NK-92 (cell line): ENCODE results near the gene ANKRD44.

Experiments
- DNase-seq: peaks from one replicate; lab custom pipeline; 2025; ENCODE audit not compliant: unreplicated experiment; lab: John Stamatoyannopoulos, UW

Gene ANKRD44

DNA sequence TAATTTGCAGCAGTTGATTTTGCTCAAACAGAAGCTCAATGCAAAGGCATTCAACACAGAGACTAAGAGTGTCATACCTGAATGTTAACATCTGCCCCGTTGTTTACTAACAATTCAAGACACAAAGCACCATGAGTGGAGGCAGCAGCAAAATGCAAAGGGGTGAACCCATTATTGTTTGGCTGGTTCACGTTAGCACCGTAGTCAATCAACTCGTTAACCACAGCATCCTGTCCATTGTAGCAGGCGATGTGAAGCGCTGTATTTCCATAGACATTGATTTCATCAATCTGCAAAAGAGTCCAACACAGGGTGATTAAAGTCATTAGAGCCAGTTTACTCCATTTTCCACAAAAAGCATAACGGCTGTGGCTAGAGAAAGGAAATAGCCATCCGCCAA, 189.3 kb downstream of the ANKRD44 start:
- DNase-seq = no peak

GRCh38 chr2:197116306-197116879, 194.2 kb downstream of the ANKRD44 start:
- DNase-seq = no peak

GRCh38 chr2:197115325-197115724, 195.3 kb downstream of the ANKRD44 start:
- DNase-seq = no peak

GRCh38 chr2:197113275-197113711, 197.3 kb downstream of the ANKRD44 start:
- no peak for DNase-seq

DNA sequence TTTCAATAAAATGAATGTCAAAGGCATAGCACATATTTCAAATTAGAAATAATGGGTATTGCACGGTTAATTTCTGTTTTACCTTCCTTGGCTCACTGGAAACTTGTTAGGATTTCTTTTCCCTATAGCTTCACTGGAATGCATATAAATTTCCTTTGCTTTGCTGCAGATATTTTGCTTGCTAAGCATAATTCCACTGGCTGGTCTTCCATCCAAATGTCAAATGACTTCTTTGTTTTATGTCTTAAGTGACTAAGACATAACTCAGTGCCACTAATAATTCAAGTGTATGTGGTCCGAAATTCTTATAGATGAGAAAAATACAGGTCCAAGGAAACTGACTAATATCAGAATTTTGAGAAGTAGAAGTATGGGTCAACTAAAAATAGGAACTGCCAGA, 201.3 kb downstream of the ANKRD44 start:
- no peak for DNase-seq

DNA sequence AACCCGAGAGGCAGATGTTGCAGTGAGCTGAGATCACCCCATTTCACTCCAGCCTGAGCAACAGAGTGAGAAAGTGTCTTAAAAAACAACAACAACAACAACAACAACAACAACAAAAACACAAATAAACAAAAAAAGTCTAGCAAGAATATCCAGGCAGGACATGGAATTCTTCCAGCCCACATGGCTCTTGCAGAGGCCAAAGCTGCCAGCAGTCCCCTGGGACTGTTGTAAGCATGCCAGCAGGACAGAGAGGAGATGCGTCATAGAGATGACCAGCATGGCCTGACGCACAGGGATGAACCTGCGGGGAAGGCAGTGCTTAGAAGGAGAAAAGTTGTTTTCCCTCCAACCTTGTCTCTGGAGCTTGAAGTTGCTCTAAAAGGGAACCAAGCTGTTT, 201.8 kb downstream of the ANKRD44 start:
- DNase-seq = no peak

DNA sequence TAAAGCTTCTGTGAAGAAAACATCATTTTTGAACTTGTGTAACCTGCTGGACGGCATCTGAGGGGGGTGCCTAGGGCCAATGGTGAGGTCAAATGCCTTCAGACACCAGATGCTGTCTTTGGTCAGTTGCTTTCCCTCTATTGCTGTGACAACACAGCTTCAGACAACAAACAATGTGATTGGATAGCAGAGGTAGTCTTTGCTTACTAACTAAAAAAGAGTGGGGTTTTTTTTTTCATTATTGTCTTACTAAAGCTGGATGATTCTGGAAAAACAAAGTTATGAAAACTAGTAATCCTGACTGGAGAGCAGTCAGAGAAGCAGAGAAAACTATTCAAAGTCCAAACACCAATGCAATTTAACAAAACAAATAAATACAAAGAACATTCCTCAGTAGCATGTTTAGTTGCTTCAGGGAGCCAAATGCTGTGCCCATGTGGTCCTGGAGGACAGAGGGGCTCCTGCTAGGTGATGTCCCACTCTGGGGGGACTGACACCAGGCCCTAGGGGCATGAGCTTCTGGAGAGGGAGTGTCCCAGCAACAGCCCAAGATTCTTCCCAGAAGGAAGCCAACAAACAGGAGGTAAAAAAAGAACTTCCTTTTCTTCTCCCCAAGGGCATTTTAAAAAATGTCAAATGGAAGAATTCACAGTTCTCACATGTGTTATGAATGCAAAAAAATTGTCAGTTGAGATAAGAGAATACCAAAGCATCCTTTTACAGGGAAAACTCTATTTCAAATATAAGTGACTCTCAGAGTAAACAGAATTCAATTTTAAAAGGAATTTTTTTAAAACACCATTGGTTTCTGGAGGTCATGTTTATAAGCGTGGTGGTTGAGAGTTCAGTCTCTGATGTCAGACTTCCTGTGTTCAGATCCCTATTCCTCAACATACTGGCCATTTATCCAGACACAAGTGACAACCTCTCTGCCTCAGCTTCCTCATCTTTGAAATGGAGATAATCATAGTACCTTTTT, 203.0 kb downstream of the ANKRD44 start:
- DNase-seq = no peak

GRCh38 chr2:197103363-197103762, 207.2 kb downstream of the ANKRD44 start:
- DNase-seq = no peak

GRCh38 chr2:197102231-197102630, 208.3 kb downstream of the ANKRD44 start:
- no peak for DNase-seq

DNA sequence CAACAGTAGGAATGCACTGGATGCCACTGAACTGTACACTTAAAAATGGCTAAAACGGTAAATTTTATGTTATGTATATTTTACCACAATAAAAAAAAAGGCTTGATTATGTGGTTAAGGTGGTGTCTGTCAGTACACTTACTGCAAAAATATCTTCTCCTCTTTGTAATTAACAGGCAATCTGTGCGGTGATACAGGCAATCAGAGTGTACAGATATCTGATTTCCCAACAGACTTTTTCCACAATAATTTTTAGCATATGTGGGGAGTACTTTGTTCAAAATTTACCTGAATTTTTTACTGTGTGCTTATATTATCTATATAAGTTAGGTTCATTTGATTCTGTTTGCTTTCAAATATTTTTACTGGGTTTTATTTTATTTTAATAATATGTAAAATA, 209.1 kb downstream of the ANKRD44 start:
- no peak for DNase-seq

DNA sequence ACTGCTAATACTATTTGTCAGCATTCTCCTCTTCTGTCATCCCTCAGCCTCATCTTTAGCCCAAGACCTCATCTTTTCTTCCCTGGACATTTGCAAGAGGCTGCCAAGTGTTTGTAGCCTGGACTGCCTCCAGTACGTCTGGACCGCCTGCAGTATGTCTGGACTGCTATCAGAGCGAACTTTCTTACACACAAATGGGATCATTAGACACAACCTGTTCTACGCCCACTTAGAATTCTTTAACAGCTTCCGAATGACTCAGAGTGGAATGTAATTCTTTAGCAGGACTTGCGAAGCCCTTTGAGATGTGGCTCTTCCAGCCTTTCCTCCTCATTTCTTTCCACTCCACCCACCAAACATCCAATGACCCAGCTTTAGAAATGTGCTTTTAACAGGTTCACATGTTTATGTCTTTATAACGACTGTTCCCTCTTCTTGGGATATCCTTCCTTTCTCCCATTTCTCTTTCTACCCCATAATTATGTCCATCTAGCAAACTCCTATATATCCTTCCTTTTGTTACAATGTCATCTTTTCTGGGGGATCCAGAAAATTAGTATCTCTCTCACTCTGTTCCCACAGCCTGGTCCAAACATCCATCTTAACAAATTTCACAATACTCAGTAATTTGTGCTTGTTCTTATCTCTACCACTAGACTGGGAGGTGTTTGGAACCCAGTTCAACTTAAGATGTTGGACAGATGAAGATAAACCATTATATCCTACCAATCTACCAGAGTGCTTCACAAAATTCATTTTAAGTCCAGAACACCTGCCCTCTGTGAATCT, 212.8 kb downstream of the ANKRD44 start:
- DNase-seq = no peak

DNA sequence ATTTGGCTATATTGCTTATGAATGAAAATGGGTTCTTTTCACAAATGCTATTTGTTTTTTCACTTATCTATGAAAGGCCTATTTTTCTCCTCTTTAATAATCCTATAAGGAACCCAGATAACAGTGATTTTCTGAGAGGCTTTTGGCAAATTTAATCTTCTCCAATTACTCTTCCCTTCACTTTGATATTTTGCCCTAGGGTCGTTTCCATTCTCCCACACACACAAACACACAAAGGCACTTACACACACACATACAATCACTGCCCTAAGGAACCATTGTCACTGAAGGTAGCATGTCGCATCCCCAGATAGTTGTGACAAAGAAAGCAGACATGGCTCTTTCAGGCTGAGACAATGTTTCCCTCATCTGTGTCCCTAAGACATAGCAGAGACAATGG, 213.9 kb downstream of the ANKRD44 start:
- no peak for DNase-seq

GRCh38 chr2:197092431-197092830, 218.1 kb downstream of the ANKRD44 start:
- DNase-seq = no peak

DNA sequence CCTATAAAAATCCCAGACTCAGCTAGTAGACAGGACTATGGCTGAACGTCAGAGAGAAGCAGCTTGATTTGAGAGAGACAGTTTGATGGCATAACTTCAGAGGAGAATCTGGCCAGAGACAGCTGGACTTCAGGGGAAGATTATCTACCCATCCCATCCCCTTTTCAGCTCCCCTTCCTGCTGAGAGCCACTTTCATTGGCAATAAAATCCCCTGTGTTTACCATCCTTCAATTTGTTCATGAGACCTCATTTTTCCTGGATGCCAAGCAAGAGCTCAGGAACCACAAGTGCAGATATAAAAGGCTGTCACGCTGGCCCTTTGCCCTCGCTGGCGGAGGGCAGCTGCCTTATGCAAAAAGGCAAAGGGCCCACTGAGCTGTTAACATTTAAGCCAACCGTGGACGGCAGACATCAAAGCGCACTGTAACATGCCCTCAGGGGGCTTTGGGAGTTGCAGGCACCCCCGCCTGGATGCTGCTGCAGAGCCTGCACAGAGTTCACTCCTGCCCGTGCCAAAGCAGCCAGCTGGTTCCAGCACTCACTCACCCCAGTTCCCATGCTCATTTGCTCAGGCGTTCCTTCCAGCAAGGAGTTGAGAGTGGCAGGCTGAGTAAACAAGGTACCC, 219.7 kb downstream of the ANKRD44 start:
- DNase-seq = no peak

DNA sequence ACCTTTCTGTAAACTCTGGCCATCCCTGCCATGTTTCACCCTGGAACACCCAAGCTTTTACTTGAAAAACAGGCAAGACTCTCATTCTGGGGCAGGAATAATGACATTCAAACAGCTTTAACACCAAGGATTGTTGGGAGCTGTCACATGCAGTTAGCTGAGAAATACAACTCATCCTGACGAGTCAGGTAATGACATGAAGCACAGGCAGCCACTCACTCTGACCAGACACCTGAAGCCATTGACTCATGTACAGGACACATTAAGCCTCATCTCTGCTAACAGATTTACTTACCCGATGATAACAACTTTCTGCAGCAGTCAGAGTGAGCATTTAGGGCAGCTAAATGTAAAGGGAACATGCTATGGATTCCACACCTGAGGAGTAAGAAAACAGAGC, 220.9 kb downstream of the ANKRD44 start:
- DNase-seq = no peak

DNA sequence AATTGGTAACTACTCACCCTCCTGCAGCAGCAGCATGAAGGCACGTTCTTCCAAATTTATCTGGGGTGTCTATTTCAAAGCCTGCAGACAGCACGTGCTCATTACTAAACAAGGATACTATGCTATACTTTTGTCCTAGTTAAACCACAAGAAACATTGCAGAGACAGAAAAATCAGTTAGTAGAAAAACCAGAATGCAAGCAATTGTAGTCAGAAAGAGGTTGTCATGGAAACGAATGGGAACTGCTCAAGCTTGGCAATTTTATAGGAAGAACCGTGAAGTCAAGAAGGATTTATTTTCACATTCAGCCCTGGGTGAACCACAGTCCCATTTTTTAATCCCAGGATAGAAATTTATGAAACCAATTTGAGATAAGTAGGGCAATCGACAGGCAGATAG, 221.9 kb downstream of the ANKRD44 start:
- no peak for DNase-seq

- DNase-seq = no peak
These were observed 224.1 kb downstream of the ANKRD44 start for GRCh38 chr2:197086500-197086899.

GRCh38 chr2:197085665-197086064, 224.9 kb downstream of the ANKRD44 start:
- DNase-seq = no peak

DNA sequence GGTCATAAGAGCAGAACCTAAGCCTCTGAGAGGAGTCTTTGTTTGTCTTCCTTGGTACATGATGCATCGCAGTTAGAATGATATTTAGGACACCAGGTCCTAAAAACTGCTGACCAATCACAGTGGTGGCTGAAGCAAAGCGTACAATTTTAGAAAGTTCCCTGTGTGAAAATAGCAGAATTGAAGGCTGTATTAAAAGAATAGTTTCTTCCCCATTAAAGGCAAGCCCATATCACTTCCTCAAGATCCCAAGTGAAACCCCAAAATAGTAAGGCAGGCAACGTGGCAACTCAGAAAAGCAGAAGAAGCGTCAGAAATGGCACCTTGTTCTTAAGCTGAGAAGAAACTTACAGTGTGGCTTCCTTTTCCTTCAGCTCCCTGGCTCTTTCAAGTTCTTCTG, 229.3 kb downstream of the ANKRD44 start:
- DNase-seq = no peak

DNA sequence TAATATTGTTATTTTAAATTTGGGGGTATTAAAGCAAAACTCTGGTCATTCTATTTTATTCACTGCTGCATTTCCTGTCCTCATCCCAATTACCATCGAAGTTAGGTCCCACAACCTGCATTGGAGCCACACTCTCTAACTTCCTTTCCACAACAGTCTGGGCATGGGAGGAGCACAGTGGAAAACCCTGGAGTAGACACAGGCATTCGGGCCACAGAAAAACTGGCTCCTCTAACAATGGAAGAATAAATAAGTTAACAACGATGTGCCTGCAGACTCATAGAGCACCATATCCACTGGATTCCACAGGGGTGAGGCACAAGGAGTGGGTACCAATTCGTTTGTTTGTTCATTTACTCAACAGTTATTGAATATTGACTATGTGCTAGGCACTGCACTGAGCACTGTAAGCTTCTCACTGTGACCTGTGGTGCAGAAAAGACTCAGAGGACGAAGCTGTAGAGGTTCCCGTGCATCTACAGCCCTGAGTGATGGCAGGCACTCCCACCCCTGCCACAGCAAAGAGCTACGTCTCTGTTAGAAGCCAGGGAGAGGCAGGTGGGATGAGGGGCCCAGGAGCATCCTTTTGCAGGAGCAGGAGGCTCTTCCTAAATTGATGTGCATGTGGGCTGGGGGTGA, 229.9 kb downstream of the ANKRD44 start:
- DNase-seq = no peak
